Measurements from ENCODE around the gene NISCH. TPM values are rescaled to one million over a fixed set of nuclear protein-coding genes. Genes with fewer than 3 reads are reported as not detected.

The NISCH gene
- 29.8 and 30.5 TPM in 2 replicates for total RNA-seq

DNA sequence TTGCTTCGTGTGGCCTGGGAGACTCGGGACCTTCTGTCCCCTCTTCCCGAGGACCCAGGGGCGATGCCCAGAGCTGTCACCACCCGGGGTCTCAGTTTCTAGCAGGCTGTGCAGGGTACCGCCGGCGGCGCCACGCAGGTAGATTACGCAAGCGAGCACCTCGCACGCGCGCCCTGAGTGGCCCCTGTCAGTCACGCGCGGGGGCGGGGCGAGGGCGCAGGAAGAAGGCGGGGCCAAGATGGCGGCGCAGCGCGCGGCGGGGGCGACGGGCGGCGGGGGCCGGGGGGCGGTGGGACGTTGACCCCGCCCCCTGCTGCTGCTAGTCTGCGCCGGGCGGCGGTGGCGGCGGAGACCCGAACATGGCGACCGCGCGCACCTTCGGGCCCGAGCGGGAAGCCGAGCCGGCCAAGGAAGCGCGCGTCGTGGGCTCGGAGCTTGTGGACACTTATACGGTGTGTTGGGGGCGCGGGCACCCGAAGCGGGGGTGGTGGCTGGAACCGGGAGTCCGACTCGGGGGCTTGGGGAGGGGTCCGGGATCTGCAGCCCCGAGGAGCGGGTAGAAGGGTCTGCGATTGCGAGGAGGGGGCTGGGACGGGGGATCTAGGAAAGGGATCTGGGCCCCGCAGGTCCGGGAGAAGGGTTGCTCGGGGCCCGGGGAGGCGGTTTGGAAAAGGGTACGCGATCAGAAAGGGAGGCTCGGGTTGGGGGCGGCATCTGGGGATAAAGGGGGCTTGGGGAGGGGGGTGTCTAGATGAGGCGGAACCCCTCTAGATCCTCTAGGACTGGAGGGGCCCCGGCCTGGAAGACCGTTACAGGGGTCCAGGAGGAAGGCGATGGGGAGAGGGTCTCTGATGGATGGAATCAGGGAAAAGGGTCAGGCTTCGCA is at the start of gene NISCH:
Gene NISCH, plus strand, starts transcription at position 322 of the 886 bp plus-strand sequence. Its CDS starts 38 bp downstream, at position 360.

DNA sequence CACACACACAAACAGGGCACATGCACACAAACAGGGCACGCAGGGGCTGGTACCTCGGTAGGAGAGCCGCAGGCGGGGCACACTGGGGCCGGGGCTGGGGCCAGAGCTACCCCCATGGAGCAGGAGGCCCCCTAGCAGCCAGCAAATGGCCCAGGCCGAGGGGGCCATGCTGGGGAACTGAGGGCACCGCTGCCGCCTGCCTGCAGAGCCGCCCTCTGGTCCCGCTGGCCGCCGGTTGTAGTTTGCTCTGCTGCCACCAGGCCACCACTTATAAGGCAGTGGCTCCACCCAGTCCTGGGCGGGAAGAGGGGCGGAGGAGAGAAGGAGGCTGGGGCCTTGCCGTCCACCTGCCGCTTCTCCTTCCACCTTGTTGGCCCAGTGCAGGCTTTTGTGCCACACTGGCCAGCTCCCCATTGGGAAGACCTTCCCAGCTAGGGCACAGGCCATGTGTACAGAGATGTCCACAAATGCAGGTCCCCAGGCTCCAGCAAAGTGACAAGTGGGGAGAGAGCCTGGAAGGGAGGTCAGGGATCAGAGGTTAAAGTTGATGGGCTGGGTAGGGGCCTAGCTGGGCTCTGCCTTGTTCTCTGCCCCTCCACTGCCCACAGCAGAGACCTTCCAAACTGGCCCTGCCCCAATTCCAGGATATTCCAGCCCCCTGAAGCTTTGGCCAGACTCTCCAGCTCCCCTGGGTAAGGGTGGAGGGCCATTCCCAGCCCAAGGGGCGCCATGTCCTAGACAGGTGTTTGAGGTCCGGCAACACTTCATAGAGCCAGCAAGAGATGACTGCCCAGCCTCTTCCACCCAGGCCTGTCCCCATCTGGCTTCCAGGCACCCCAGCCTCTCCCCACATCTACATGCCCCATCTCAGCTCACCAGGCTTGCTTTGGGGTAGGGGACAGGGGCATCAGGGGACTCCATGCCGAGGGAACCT is 10.3 kb upstream of the NISCH start, which contains the start of gene SEMA3G:
Gene SEMA3G, minus strand, starts transcription at position 244 of the 934 bp plus-strand sequence. Its CDS starts 76 bp downstream, at position 168.

DNA sequence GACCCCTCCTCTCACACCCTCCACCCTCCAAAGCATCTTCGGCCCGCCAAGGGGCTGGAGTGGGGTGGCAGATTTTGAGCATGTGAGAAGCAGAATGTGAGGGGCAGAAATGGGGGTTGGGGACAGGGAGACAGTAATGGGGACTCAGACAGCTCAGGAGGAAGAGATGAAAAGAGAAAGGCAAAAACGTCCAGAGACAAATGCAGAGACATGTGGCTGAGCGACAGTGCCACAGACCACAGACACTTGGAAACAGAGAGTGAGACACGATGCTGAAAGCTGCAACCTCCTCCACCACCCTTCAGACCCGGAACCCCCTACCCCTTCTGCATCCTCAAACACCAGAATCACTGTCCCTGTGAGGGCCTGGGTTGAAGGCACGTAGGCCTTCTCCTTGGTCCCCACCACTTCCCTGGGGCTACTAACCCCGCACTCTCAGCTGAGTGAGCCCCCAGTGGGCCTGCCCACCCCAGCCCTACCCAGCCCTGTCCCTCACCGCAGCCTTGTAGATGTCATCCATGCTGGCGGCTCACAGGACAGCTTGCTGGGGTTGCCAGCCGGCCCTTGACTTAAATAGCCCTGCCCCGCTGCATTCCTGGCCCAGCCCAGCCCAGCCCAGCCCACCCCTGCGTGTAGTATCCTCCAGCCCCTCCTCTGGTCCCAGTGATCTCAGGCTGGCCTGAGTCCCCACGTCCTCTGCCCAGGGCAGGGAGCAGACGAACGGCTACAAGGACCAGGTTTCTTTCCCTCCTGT is 1.7 kb upstream of the NISCH start, which contains the start of gene TNNC1:
Gene TNNC1, minus strand, starts transcription at position 546 of the 754 bp plus-strand sequence. Its CDS starts 26 bp downstream, at position 520.

DNA sequence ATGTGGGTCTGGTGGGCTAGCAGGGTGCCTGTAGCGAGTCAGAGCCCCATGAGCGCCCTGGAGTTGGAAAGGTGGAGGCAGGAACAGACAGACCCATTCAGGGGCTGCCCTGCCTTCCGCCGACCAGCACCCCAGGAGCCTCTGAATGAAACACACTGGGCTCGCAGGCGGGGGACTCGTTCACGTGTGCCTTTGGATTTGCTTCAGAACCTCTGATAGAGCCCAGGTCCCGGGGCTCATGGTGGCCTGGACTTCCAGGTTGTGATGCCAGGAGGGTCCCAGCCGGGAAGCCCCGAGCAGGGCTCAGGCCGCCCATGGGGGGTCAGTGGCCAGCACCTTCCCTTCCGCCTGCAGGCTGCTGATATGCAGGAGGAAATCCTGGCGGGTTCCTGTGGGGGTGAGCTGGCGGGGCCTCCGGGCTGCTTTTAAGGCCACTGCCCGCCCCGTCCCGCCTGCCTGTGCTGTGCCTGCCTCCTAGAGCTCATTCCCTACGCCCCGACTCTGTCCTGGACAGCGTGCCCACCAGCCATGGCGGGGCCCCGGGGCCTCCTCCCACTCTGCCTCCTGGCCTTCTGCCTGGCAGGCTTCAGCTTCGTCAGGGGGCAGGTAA is 39.6 kb downstream of the NISCH start, which contains the start of gene STAB1:
Gene STAB1, plus strand, starts transcription at position 453 of the 610 bp plus-strand sequence. Its CDS starts 76 bp downstream, at position 529.

DNA sequence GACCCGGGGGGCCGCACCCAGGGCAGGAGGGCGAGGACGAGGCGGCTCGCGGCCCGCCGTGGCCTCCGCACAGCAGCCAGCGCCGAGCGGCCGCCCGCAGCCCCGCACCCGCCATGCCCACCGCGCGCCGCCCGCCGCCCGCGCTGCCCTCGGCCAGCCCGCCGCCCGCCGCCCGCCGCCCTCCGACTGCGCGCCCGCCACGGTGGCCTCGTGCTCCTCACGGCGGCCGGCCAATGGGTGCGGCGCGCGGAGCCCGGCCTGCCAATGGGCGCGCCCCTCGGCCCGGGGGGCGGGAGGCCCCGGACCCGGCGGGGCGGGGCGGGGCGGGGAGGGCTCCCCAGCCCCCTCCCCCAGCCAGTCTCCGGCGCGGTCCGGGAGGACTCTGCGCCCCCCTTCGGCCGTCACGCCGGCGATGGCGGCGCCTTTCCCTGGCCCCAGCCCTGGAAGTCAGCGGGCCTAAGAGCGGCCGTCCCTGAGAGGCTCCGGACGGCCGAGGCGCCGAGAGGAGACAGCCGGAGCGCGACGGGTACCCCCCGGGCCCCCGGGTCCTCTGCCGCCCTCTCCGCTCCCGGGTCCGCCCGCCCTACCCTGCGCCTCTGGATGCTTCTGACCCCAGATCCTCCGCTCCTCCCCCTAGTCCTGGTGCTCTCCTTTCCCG is 78.3 kb downstream of the NISCH start, which contains the start of gene NT5DC2:
Gene NT5DC2, minus strand, starts transcription at position 235 of the 658 bp plus-strand sequence. Its CDS starts 120 bp downstream, at position 115.

DNA sequence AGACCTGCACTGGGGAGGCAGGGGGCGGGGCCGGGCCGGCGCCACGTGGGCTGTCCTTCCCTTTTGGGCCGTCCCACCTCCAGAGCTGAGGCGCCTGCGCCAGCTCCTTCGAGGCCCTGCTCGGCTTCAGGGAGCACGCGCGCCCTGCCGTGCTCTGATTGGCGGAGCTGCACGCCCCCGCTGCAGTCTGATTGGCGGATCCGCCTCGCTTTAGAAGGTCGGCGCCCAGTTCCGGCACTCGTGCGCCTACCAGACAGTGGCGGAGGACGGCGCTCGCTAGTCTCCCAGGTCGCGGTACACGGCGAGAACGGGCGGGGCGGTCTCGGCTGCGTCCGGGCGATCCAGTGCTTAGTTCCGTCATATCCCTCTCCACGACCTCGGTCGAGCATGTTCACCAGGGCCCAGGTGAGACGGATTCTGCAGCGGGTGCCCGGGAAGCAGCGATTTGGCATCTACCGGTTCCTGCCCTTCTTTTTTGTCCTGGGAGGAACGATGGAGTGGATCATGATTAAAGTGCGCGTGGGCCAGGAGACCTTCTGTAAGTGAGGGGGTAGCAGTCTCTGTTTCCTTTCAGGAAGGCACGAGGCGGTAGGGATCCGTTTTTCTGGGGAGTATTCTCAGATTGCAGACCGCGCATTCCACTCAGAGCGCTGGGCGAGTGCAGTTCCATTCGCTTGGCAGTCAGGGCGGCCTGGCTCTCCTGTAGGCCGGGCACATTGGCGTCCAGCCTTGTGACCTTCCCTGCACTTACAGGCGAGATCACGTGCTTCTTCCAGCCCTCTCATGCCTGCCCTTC is 81.2 kb downstream of the NISCH start, which contains the start of gene UQCC5:
Gene UQCC5, plus strand, starts transcription at position 237 of the 796 bp plus-strand sequence. Its CDS starts 151 bp downstream, at position 388.

Other genes starting within 250 kb of the NISCH start
- not detected in 2 replicates for gene TLR9, start 230.0 kb upstream of the NISCH start, total RNA-seq
- gene TWF2, start 216.4 kb upstream of the NISCH start, total RNA-seq, result 113 and 128 TPM in 2 replicates
- gene PPM1M, start 209.8 kb upstream of the NISCH start, total RNA-seq, result 11.7 and 12.5 TPM in 2 replicates
- 44.7 and 49.6 TPM in 2 replicates for gene WDR82, start 177.0 kb upstream of the NISCH start, total RNA-seq
- gene GLYCTK, start 167.8 kb upstream of the NISCH start, total RNA-seq, result 6.7 and 8.4 TPM in 2 replicates
- gene DNAH1, start 139.3 kb upstream of the NISCH start, total RNA-seq, result 2.3 and 2.9 TPM in 2 replicates
- gene BAP1, start 45.6 kb upstream of the NISCH start, total RNA-seq, result 44.2 and 50.5 TPM in 2 replicates
- 2.2 and 2.3 TPM in 2 replicates for gene PHF7, start 44.9 kb upstream of the NISCH start, total RNA-seq
- under 0.01 and 0.49 TPM in 2 replicates for gene SEMA3G, start 10.5 kb upstream of the NISCH start, total RNA-seq
- gene TNNC1, start 1.6 kb upstream of the NISCH start, total RNA-seq, result not detected in 2 replicates
- 2.0 and 7.1 TPM in 2 replicates for gene STAB1, start 39.7 kb downstream of the NISCH start, total RNA-seq
- gene NT5DC2, start 78.3 kb downstream of the NISCH start, total RNA-seq, result 94.4 and 113 TPM in 2 replicates
- 0.18 and 0.65 TPM in 2 replicates for gene UQCC5, start 81.0 kb downstream of the NISCH start, total RNA-seq
- gene PBRM1, start 230.3 kb downstream of the NISCH start, total RNA-seq, result 21.1 and 43.1 TPM in 2 replicates
- 76.4 and 77.9 TPM in 2 replicates for gene GNL3, start 230.4 kb downstream of the NISCH start, total RNA-seq